Hematopoietic multipotent progenitor cell treated with erythropoietin and hydrocortisone succinate and interleukin-3 and kit ligand, for 4 days (in vitro differentiated cells): Measurements from ENCODE around the gene VWDE.
"Not testable (repeated sequence)": the region's sequence is repeated elsewhere in the genome, so short reads cannot be mapped to it uniquely, and the experiment has no call there.

ENCODE experiments used
- DNase-seq: peaks from one replicate; pipeline ENCODE4 v3.0.0-alpha.2; 2015

The VWDE gene

DNA sequence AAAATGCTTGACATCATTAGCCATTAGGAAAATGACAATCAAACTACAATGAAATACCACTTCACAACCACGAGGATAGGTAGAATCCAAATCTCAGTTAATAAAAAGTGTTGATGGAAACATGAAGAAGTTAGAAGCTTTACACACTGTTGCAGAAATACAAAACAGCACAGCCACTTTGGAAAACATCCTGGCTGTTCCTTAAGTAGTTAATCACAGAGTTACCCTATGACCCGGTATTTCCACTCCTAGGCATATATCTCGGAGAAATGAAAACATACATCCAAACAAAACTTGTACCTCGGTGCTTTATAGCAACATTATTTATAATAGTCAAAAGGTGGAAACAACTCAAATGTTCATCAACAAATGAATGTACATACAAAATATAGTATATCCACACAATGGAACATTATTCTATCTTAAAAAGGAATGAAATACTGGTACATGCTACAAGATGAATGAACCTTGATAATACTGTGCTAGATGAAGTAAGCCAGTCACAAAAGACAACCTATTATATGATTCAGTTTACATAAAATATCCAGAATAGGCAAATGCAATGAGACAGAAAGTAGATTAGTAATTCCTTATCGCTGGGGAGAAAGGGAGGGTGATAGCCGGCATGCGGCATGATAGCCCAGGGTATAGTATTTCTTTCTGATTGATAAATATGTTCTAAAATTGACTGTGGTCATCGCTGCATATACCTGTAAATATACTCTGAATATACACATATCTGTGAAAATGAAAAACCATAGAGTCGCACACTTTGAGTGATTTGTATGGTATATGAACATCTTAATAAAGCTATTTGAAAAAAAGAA is 1.9 kb downstream of the VWDE start:
- DNase-seq, result no peak

DNA sequence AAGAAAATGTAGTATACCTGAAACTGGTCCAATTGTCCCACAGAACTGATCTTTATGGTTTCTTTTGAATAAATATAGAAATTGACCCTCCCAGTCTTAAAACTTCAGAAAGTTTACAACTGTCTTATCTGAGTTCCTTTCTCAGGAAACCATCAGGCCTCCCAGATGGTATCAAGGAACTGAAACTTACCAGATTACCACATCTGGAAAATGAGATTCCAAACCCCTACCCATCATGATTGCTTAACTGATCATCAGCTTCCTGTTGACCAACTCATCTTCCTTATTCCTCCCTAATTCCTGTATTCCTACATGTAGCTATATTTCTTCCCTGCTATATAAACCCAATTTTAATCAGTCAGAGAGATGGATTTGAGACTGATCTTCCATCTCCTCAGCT is 5.5 kb downstream of the VWDE start:
- no peak for DNase-seq

DNA sequence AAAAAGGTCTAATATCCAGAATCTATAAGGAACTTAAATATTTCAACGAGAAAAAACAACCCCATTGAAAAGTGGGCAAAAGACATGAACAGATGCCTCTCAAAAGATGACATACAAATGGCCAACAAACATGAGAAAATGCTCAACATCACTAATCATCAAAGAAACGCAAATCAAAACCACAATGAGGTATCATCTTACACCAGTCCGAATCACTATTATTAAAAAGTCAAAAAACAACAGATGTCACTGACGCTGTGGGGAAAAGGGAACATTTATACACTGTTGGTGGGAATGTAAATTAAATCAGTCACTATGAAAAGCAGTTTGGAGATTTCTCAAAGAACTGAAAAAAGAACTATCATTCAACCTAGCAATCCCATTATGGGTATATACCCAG is 6.0 kb downstream of the VWDE start:
- no peak for DNase-seq

DNA sequence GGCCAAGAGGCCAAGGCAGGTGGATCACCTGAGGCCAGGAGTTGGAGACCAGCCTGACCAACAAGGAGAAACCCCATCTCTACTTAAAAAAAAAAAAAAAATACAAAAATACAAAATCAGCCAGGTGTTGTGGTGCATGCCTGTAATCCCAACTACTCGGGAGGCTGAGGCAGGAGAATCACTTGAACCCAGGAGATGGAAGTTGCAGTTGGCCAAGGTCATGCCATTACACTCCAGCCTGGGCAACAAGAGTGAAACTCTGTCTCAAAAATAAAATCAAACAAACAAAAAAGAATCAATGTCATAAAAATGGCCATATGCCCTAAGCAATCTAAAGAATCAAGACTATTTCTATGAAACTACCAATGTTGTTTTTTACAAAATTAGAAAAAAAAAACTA is 7.0 kb downstream of the VWDE start:
- DNase-seq, result not testable (repeated sequence)

DNA sequence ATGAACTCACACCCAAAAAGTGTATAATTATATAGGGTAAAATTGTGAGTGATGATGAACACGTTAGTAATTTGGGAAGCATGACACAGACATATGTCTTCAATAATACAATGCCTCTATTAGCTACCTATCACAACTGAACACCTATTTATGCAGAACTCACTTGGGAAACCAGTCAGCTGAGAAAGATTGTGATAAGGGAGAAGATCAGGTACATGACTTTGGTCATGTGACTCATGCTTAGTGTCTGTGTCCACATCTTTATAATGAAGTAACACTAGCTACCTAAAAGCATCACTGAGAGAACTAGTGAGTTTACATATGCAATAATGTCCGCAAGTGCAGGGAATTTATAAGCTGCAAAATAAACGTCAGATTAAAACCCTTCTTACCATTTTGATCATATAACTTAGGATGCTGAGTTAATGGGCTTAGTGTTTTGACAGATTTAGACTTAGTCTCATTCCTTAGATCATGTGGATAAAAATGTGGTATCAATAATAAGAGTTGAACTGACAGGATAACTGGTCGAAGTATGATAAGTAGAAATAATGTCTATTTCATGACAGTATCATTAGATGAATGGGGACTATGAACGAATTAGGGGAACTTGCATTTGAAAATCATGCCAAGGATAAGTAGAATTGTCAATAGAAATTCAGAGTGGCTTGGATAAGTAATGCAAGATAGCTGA is 11.6 kb downstream of the VWDE start:
- no peak for DNase-seq

DNA sequence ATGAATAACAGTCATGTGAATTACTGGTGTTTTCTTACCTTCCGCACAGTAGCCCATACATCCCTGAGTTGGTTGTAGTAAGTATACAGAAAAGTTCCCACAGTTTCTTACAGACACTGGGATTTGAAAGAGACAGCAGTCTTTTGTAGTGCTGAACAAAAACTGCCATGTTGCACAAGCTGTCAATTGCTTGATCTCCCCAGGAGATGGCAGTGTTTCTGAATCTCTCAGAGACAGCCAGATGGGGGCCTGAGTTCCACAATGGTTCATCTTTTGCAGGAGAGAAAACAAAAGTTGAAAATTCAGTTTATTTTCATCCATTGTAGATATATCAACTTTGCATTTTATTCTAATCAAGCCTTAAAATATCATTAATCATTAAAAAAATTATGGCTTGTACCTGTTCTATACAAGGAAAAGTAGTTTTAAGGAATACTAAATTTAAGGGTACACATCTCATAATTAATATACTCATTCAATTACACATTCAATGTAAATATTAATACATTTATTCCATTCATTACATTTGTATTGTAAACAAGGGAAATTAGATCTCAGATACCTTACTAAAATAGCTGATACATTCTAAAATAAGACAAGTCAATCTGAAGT is 14.5 kb downstream of the VWDE start:
- peak; percentile 87 for DNase-seq

DNA sequence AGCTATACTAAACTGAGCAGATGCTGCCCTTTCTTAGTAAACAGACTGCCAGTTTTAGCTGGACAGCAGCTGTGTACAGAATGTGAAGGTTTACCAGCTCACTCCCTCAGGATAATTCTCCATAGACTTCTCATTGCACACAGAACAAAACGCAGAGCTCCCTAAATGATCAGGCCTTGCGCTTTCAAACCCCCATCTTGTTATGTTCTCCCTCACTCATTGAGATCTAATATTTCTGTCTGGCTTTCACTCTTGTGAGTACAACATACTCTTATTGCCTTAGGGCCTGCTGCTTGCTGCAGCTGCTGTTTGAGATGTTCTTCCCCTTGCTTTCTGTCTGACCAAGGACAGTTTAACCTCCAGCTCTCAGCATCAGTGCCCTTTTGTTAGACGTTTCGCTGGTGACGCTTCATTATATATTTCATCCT is 17.3 kb downstream of the VWDE start:
- DNase-seq, result no peak

DNA sequence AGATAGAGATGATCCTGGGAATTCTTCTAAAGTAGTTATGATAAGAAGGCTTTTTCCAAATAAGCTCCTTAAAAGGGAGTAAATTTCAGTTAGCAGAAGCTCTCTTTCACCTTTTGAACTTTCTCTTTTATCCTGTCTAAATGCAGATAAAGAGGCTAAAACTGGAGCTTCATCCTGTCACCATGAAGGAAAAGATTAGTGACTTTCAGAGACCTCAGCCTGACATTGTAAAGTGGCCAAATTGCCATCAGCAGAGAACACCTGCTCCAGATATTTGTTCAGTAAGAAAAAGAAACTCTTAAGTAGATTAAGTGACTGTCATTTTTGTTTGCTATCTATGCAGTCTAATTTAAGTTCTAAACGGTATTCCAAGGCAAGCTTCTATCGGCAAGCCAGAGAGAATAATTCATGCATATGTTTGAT is 18.3 kb downstream of the VWDE start:
- DNase-seq, result peak; percentile 45

DNA sequence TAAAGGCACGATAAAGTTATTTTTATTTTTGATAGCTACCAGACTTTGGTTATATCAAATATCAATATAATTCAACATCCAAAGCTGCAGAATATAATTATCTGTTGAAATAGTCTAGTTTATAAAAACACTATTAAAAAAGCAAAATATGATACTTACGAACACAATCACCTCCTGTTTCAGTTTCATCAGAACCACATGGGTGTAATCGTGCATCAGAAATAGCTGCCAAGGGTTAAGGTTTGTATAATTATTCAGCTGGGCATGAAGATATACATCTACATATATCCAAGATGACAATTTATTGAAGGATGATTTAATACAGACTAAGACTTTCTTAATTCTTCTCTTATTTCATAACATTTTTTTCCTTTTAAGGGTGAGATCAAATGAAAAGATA is 20.3 kb downstream of the VWDE start:
- DNase-seq, result no peak

DNA sequence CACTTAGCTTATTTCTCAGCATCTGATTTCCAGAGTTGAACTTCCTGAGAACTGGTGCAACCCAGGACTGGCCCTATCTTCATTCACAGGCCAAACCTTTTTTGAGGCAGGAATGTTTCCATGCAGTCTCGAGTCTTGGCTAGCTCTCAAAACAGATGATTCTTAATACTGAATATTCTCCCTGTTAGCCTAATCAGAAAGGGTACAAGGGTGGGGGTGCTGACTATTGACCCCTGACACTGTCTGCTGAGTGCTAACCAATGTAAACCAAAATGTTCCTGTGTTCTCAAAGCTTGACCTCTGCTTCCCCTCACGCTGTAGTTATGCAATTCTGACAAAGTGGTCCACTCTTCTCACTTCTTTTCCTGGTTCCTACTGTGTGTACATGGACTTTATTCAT is 25.3 kb downstream of the VWDE start:
- no peak for DNase-seq

DNA sequence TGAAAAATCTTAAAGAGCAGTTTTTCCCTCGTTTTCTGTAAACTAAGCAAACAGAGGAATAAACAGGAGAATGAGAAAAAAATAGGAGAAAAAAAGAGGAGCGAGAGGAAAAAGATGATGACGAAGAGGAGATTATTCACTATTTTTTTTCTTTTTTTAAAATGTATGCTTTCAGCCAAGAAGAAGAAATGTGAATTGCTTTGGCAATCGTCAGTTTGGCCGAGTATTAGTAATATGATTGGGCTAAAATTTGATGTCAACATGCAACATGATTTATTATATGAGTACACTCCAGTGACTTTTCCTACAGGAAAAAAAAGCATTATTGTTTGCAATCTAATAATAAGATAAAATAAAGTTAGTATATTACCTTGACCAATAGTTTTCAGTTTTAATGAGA is 26.3 kb downstream of the VWDE start:
- no peak for DNase-seq

DNA sequence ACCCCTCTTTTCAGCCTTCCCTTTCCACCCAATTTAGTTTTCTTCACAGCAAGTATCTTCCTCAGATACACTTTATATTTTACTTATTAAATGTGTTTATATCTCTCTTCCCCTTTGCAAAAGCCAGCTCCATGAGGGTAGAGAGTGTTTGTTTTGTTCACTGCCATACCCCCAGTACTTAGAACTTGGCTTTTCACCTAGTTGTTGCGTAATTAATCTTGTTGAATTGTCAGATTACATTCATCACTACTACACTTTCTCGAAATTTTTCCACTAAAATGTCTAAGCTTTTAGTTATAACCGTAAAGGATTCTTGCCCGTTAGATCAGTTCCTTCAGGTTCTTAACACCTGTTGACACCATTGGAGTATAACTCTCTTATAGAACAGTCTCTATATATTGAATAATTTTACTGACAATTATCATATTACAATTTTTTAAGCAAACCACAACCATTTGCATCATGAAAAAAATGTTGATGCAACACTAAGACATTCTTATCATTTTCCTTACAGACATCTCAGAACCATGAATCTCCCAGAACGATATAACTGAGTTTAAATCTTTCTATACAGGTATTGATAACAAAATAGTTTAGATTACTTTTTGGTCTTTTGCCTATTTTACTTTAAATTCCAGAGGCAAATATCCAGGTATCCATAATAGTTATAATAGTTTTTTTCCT is 29.9 kb downstream of the VWDE start:
- peak; percentile 9 for DNase-seq

DNA sequence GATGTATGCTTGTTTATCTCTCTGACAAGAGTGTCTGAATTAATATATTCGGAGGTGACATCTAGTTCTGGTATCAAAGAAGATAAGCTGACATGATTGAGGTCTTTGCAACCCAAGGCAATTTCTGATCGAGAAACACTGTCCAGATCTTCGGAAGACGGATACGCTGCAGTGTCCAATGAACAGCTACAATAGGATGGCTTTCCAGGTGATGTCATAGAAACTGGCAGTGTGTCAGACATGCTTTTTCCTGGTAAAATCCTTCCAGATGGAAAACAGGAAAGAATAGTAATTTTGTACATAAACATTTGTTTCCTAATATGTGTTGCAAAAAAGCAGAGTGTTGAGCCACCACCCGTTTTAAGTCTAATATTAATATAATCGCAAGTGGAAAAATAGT is 33.4 kb downstream of the VWDE start:
- no peak for DNase-seq

DNA sequence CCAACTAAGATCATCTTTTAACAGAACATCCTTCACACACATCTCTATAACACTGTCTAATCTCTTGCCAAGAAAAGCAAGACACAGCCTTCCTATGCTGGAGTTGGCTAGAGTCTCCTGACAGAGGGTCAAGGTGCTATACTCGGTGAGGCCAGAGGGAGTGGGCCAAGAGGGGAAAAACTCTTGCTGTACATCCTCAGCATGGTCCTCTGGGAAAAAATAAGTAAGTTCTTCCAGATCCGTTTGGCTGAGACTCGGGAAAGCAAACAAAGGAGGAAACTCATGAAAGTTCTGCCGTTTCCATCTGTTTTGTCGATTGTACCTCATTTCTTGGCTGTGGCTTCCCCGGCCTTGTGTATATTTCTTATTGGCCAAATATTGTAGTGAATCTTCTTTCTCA is 33.9 kb downstream of the VWDE start:
- no peak for DNase-seq

DNA sequence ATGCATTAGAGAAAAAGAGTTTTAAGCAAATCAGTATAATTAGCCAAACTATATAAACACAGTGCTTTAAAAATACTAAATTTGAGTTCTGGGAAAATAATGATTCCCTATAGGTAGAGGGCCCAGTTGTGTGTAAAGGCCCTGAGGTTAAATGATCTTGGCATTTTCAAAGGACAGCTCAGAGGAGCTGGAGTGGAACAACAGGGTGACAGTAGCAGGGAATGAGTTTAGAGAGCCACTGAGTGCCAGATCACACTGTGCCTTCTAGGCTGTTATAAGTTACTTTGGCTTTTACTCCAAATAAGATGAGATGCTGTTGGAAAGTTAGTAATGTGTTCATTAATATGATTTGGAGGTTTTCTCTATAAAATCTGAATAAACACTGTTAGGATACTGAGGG is 34.6 kb downstream of the VWDE start:
- no peak for DNase-seq

DNA sequence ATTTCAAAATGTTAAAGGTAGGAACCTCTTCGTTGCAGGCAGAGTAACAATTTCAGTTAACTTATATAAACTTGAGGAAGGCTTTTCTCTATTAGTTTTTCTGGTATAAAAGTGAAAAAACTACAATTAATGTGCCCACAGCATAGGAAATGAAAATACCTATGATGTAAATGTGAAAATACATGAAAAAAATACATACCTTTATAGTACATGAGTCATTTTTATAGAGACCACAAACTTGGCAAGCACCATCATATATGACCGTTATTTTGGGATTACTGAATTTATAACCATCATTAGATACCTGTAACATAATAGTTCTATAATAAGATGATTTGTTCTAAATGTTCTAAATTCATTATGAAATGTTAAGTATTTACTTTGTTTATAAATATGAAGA is 42.7 kb downstream of the VWDE start:
- DNase-seq, result no peak

DNA sequence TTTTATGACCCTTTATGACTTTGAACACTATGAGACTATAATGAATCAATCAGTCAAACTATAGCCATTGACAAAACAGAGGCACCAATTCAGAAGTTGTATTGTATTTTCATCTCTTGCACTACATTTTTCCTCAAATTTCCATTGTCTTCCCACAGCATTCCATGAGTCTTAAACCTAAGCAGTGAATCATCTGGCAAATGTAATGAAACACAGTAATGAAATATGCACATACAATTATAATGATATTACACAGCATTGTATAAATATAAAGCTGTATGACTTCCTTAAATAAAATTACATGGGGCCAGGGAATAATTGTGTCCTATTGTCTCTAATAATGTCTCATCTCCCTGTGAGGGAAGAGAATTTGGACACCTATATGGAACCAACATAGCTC is 45.0 kb downstream of the VWDE start:
- no peak for DNase-seq

DNA sequence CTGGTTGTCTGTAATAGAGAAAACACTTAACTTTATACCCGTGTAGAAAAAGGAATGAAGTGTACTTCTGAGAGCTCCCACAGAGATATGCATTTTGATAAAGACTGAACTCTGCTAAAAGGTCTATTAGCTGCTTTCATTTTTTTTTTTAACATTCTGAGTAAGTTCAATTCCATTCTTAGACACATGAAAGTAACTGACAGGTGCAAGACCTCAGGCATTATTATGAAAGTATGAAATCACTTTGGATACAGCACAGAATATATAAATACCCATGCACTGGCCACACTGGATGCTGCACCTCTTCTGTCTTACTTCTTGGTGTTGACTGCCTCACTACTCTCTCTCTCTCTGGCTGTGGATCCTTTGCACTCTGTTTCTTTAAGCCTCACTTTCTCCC is 46.2 kb downstream of the VWDE start:
- no peak for DNase-seq

DNA sequence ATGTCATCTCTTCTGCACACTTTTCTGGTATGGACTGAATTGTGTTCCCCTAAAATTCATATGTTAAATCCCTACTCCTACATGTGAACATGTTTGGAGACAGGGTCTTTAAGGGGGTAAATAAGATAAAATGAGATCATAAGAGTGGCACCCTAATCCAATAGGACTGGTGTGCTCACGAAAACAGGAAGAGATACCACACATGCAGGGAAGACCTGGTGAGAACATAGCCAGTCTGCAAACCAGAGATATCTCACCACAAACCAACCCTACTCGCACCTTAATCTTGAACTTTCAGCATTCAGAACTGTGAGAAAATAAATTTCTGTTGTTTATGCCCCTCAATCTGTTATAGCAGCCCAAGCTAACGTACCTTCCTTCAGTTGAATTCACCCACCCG is 51.8 kb downstream of the VWDE start:
- DNase-seq, result peak; percentile 91

DNA sequence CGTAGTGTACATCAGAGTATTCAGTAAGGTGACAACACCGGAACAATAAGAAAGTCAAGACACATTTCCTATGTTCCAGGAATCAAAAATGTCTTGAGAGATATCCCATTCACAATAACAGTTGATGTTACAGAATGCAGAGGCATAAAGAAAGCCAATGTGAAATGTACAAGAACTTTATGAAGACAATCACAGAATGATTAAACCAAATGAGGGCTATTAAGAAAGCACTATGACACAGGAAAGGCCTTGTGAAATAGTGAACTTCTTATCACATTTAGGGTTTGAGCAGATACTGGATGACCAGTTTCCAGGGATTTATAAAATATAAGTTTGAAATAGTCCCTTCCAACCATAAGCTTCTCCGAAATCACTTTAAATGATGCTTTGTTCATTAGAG is 52.7 kb downstream of the VWDE start:
- peak; percentile 21 for DNase-seq

DNA sequence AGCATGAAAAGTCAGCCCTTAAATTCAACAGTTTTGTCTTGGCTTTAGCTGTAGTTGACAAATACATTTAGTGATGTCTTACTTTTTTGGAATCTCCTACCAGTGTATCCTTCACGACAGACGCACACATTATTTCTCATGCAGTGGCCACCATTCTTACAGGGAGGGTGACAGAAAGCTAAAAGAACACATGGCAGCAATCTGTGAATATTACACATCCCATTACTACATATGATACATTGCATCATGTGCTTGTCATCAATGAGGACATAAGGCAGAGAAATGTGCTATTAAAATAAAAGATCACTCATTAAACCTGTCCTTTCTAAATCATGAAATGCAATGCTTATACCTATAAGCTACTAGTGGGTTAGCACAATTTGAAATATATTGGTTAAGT is 66.6 kb downstream of the VWDE start:
- DNase-seq, result no peak

DNA sequence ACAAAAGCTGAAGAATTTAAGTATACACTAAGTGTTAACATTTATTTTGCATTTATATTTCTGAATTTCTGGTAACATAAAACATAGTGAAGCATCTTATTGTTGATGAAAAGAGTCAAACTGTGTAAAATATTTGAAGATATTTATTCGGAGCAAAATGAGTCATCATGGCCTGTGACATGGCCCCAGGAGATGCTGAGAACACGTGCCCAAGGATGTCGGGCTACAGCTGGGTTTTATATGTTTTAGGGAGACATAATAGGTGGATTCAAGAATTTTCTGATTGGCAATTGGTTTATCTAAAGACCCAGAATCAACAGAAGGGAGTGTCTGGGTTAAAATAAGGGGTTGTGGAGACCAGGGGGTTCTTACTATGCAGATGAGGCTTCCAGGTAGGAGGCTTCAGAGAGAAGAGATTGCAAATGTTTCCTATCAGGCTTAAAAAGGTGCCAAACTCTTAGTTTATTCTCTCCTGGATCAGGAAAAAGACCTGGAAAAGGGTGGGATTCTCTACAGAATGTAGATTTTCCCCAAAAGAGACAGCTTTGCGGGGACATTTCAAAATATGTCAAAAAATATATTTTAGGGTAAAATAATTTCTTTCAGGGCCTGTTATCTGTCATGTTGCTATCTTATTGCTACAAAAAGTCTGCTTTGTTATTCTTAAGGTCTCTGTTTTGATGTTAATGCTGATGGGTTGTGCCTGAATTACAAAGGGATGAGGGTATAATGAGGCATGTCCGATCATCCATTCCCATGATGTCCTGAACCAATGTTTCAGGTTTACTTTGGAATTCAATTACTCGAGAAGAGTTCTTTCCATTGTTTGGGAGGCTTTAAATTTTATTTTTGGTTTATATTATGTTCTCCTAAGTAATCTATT is 74.5 kb downstream of the VWDE start:
- DNase-seq, result no peak

DNA sequence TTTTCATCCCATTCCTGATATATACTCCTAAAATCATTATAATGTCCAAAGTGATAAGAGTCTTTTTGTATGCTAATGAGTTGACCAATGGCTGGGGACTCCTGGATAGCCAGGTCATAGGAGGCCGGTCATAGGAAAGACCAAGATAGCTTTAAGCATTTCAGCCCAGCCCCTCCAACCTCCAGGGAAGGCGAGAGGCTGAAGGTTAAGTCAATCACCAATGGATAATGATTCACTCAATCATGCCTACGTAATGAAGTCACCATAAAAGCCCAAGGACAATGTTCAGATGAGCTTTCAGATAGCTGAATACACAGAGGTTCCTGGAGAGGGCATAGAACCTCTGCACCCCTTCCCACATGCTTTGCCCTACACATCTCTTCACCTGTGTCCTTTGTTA is 75.7 kb downstream of the VWDE start:
- DNase-seq, result no peak
